HAP-1 (cell line): ENCODE measurements around the gene AKAP6.

Experiments used
- DNase-seq, 2 experiments: peaks; one replicate each; pipeline ENCODE4 v3.0.0-alpha.2; 2016 to 2020; ENCODE audit warnings: low spot score in 2 of 2
- H3K27me3 ChIP-seq: fragments of 250-450 bp; sonication (Bioruptor Pico); 2 replicates; pipeline ENCODE4 v1.5.1; 2020; ENCODE audit warnings: low read depth, mild to moderate bottlenecking, moderate library complexity
- H3K36me3 ChIP-seq: fragments of 250-450 bp; sonication (Bioruptor Pico); replicated peaks from 2 replicates; pipeline ENCODE4 v1.5.1; 2020; ENCODE audit warnings: mild to moderate bottlenecking
- H3K4me1 ChIP-seq: fragments of 250-450 bp; sonication (Bioruptor Pico); 2 replicates; pipeline ENCODE4 v1.5.1; 2020; ENCODE audit warnings: mild to moderate bottlenecking
- H3K4me3 ChIP-seq: fragments of 250-450 bp; sonication (Bioruptor Pico); 2 replicates; pipeline ENCODE4 v1.5.1; 2020; ENCODE audit warnings: mild to moderate bottlenecking, moderate library complexity
- H3K9me3 ChIP-seq: fragments of 250-450 bp; sonication (Bioruptor Pico); 2 replicates; pipeline ENCODE4 v1.5.1; 2020; ENCODE audit warnings: mild to moderate bottlenecking, moderate library complexity
- in situ Hi-C: fragments of 300-500 bp; cut with MboI; formaldehyde crosslinking; loops from 3 replicates; pipeline ENCODE4 v1.14.3; 2020; ENCODE audit warnings: low sequenced_read_pairs, inconsistent platforms, mixed read lengths

The AKAP6 gene

DNA sequence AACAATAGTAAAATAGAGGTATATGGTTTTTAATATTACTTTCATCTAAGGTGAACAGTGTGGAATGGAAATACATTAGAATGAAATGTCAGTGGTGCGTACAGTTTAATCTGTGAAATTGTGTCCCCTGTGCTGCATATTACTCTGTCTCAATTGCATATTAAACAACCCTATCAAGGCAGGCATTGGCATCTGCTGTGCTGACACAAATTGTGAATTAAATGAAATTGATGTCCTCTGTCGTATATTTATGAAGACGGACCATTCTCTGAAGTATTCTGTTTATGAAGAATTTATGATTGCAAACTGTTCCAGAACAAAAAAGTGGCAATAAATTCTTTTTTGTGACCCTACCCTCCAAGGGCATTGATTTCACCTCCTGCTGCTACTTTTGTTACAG, 405.2 kb downstream of the AKAP6 start:
- Histone ChIP-seq H3K4me3 (no peak overlapping the region), H3K27me3 (no peaks in the 10 kb centered on the region), H3K4me1 (peaks cover 19% of the 10 kb centered on the region), H3K9me3 (no peaks in the 10 kb centered on the region), H3K36me3 (no peaks in the 10 kb centered on the region)
- in situ Hi-C loops = no loop called here
- no peak for DNase-seq

DNA sequence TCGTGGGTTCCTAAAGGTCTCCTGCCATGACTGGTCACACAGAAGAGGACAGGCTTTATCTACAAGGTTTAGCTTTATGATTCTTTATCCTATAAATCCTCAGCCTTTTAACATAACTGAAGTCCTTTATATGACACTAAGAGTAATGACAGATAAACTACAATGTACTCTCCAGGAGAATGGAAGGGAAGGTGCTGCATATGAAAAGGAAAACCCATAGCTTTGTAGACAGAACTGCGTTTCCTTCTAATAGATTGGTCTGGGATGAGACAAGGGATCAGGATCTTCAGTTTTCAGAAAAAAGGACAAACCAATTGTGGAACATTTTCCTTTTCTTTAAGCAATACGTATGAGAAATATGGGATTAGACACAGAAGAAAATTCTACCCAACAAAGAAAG, 408.5 kb downstream of the AKAP6 start:
- no peaks in the 10 kb centered on the region for H3K9me3 ChIP-seq
- DNase-seq = peak; percentile 44 to 87
- H3K4me3 ChIP-seq = no peak overlapping the region
- peaks cover 19% of the 10 kb centered on the region for H3K4me1 ChIP-seq
- H3K27me3 ChIP-seq = no peaks in the 10 kb centered on the region
- in situ Hi-C loops = no loop called here
- H3K36me3 ChIP-seq = no peaks in the 10 kb centered on the region

DNA sequence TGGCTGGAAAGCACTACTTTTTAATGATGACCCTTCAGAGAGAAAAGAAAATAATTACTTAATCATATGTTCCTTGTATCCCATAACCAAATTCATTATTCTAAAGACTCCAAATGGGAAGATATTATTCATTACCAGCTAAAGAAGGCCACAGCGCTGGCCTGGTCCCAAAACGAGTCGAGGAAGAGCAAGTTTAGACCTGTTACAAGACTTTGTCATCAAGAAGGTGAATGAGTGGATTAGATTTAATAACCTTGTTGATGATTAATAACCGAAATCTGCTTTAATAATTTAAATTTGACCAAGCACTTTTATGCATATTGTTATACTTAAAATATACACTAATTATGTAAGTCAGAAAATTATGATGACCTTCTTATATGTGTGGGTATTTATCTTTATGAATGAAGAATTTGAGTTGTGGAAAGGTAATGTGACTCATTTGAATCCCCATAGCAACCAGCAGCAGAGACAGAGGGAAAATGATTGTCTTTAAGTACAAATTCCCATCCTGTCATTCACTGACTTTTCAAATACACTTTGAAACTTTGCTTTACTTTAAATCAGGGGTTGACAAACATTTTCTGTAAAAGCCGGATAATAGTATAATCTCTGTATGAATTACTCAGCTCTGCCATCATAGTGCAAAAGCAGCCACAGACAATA, 409.2 kb downstream of the AKAP6 start:
- in situ Hi-C loops = no loop called here
- Histone ChIP-seq H3K4me1 (peaks cover 19% of the 10 kb centered on the region), H3K4me3 (no peak overlapping the region), H3K36me3 (no peaks in the 10 kb centered on the region), H3K9me3 (no peaks in the 10 kb centered on the region), H3K27me3 (no peaks in the 10 kb centered on the region)
- DNase-seq = no peak

DNA sequence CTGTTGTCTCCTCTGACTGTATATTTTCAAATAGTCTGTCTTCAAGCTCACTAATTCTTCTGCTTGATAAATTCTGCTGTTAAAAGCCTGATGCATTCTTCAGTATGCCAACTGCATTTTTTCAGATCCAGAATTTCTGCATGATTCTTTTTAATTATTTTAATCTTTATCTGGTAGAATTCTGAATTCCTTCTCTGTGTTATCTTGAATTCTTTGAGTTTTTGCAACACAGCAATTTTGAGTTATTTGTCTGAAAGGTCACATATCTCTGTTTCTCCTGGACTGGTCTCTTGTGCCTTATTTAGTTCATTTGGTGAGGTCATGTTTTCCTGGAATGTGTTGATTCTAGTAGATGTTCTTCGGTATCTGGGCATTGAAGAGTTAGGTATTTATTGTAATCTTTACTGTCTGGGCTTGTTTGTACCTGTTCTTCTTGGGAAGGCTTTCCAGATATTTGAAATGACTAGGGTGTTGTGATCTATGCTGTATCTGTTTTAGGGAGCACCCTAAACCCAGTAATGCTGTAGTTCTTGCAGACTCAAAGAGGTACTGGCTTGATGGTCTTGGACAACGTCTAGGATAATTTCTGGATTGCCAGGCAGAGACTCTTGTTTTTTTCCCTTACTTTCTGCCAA, 415.8 kb downstream of the AKAP6 start:
- in situ Hi-C loops = no loop called here
- Histone ChIP-seq H3K4me1 (peaks cover 3% of the 10 kb centered on the region), H3K4me3 (no peak overlapping the region), H3K36me3 (no peaks in the 10 kb centered on the region), H3K27me3 (no peaks in the 10 kb centered on the region), H3K9me3 (no peaks in the 10 kb centered on the region)
- DNase-seq = no peak

DNA sequence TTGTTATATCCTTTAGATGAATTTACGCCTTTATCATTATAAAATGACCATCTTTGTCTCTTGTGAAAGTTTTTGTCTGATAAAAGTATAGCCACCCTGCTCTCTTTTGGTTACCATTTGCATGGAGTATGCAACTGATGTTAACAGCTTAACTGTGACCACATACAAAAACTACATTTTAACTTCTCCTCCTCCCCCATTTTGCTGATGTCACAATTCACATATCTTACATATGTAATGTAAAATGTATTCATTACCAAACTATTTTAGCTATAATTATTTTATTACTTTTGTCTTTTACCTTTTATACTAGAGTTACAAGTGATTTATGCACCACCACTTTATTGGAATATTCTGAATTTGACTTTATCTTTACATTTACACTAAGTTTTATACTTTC, 425.1 kb downstream of the AKAP6 start:
- no peaks in the 10 kb centered on the region for H3K4me1 ChIP-seq
- H3K36me3 ChIP-seq = no peaks in the 10 kb centered on the region
- H3K27me3 ChIP-seq = no peaks in the 10 kb centered on the region
- no peak for DNase-seq
- in situ Hi-C loops = no loop called here
- H3K9me3 ChIP-seq = no peaks in the 10 kb centered on the region; the same call in 1 of the 2 replicates
- H3K4me3 ChIP-seq = no peak overlapping the region

DNA sequence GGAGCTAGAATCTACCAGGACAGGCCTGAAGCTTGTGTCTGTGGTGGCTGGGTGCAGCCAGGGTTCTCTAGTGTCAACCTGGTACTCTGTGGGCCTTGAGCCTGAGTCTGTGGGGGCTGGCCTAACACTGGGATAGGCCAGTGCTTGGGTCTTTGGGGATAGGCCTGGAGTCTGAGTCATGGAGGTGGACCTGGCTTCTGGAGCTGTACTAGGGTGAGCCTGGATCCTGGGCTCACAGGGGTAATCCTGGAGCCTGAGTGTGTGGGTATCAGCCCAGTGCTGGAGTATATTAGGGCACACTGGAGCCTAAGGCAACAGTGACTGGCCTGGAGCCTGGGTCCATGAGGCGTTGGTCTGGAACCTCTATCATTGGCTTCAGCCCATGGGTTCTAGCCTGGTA, 427.1 kb downstream of the AKAP6 start:
- H3K4me3 ChIP-seq = no peak overlapping the region
- no peaks in the 10 kb centered on the region for H3K27me3 ChIP-seq
- in situ Hi-C loops = no loop called here
- H3K36me3 ChIP-seq = no peaks in the 10 kb centered on the region
- no peaks in the 10 kb centered on the region for H3K4me1 ChIP-seq
- H3K9me3 ChIP-seq = no peaks in the 10 kb centered on the region; the same call in 1 of the 2 replicates
- DNase-seq = no peak

DNA sequence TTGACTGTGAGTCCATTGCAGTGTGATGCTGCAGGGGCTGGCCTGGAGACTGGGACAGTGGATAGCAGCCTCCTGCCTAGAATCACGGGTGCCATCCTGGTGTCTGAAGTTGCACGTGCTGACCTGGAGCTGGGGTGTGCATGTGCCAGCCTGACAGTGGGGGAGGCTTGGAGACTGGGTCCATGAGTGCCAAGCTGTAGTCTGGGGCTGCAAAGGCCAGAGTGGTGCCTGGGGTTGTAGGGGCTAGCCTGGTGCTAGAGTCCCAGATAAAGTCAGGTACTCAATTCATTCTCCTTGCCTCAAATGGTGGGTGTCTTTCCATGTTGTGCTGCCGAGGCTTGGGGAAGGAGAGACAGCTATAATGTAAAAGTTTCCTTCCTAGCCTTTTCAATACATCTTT, 427.7 kb downstream of the AKAP6 start:
- Histone ChIP-seq H3K4me3 (no peak overlapping the region), H3K27me3 (no peaks in the 10 kb centered on the region), H3K4me1 (no peaks in the 10 kb centered on the region), H3K9me3 (no peaks in the 10 kb centered on the region; the same call in 1 of the 2 replicates), H3K36me3 (no peaks in the 10 kb centered on the region)
- no peak for DNase-seq
- in situ Hi-C loops = no loop called here

DNA sequence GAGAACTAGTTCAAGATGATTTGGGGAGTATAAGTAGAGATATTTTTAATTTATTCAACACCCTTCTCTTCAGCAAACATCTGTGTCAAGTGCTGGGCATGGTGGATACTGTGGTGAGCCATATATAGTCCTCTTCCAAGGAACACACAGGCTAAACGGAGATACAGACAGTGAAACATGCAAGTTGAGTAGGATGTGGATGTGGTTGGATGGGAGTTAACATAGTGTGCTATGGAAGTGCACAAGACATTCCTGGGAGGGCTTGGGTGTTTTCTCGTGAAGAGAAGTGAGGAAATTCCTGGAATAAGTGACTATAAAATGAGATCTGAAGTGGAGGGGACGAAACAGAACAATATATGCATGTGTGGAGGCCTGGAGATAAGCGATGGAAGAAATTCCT, 428.5 kb downstream of the AKAP6 start:
- Histone ChIP-seq H3K4me1 (no peaks in the 10 kb centered on the region), H3K36me3 (no peaks in the 10 kb centered on the region)
- in situ Hi-C loops = no loop called here

DNA sequence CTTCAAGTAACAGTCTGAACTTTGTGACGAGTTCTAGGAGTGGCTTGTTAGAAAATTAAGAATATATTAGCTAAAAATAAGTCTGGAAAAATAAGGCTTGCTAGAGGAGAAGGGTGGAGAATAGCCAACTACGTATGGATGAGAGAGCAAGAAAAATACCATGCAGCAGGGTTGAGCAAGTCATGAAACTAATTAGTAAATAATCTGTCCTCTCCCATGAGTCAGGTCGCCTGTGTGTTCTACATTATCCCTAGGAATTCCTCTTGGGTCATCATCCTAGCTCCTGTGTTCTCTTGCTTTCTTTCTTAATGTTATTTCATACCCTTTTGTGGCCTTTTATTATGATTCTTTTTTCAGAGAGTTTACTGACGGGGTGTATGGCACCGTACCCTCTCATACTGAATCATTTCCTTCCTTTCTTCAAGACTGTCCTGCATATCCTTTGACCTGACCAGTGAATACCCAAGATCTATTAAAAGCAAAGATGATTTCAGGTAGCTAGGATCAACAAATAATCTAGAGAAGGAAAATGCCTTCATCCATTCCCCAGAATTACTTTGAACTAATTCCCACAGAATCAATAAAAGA, 432.4 kb downstream of the AKAP6 start:
- DNase-seq = no peak
- Histone ChIP-seq H3K36me3 (no peaks in the 10 kb centered on the region), H3K9me3 (no peaks in the 10 kb centered on the region), H3K4me3 (no peak overlapping the region), H3K27me3 (no peaks in the 10 kb centered on the region), H3K4me1 (no peaks in the 10 kb centered on the region)
- in situ Hi-C loops = no loop called here

More for the DNA sequence above, 428.5 kb downstream of the AKAP6 start:
- DNase-seq = no peak
- Histone ChIP-seq H3K4me3 (no peak overlapping the region), H3K27me3 (no peaks in the 10 kb centered on the region), H3K9me3 (no peaks in the 10 kb centered on the region; the same call in 1 of the 2 replicates)

DNA sequence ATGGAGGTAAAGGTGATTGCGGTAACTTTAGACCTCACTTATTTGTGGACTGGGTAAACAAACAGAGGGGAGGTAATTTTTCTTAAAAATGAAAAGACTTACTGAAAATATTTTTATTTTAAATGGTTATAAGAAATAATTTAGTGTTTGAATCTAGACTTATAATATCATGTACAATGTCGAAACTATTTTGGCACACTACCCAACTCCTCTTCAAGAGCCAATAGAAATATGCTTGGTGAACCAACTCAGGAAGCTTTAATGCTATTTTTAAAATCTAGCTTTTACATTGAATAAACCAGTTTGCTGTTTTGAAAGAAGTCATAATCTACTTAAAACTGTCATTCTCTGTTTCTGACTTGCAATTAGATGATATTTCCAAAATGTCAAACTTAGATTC, 433.8 kb downstream of the AKAP6 start:
- H3K27me3 ChIP-seq = no peaks in the 10 kb centered on the region
- H3K36me3 ChIP-seq = no peaks in the 10 kb centered on the region
- no peak for DNase-seq
- H3K9me3 ChIP-seq = no peaks in the 10 kb centered on the region
- in situ Hi-C loops = no loop called here
- H3K4me1 ChIP-seq = no peaks in the 10 kb centered on the region
- no peak overlapping the region for H3K4me3 ChIP-seq

DNA sequence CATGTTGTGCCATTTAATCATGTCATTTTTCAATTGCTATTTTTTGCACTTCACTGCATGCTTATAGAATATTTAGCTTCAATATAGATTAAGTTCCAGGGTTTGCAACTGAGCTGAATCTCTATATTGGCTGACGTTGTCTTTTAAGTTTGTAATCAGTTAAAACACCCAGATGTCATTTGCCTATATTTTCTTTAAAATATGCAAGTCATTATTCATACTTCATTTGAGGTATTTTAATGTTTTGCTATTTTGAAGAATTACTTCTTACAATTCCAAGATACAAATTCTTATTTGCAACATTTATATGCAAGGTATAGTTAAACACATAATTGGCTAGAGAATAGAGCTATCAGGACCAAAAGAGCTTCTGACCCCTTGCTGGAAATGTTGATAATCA, 434.6 kb downstream of the AKAP6 start:
- in situ Hi-C loops = no loop called here
- H3K27me3 ChIP-seq = no peaks in the 10 kb centered on the region
- no peaks in the 10 kb centered on the region for H3K36me3 ChIP-seq
- no peak overlapping the region for H3K4me3 ChIP-seq
- no peaks in the 10 kb centered on the region for H3K9me3 ChIP-seq
- H3K4me1 ChIP-seq = no peaks in the 10 kb centered on the region
- no peak for DNase-seq

DNA sequence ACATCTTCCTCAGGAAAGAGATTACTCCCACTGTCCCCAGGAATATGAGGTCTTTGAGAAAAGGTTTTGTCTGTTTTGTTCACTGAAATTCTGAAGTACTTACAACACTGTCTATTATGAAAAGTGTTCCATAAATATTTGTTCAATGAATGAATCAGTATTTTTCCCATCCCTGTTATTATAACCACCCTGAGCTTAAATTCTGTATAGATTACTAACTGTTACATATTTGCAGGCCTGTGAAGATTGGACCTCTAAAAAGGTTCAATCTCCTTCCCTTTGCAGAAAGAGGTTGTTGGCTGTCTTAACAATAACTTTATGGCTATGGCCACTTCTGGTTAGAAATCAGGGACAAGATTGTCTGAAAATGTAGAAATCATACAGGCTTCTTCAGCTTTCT, 435.0 kb downstream of the AKAP6 start:
- Histone ChIP-seq H3K27me3 (no peaks in the 10 kb centered on the region), H3K9me3 (no peaks in the 10 kb centered on the region), H3K4me1 (no peaks in the 10 kb centered on the region), H3K36me3 (no peaks in the 10 kb centered on the region), H3K4me3 (no peak overlapping the region)
- no peak for DNase-seq
- in situ Hi-C loops = no loop called here

DNA sequence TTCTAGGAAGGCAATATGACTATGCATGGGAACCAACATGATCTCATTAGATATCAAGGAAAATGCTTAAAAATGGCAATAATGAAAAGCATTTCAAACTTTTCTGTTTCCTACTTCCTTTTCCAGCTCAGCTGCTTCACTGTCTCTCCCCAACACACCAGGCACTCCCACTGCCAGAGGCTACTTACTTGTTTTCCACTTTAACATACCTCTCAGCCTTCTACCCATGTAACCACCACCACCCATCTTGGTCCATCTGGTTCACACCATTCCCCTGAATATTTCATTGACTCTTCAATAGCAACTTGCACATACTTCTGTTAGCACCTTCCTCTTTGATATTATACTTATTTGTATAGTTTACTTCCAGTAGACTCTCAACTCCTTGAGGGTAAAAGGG, 441.3 kb downstream of the AKAP6 start:
- Histone ChIP-seq H3K27me3 (no peaks in the 10 kb centered on the region), H3K4me3 (no peak overlapping the region), H3K4me1 (no peaks in the 10 kb centered on the region), H3K36me3 (no peaks in the 10 kb centered on the region), H3K9me3 (no peaks in the 10 kb centered on the region)
- in situ Hi-C loops = no loop called here
- no peak for DNase-seq

DNA sequence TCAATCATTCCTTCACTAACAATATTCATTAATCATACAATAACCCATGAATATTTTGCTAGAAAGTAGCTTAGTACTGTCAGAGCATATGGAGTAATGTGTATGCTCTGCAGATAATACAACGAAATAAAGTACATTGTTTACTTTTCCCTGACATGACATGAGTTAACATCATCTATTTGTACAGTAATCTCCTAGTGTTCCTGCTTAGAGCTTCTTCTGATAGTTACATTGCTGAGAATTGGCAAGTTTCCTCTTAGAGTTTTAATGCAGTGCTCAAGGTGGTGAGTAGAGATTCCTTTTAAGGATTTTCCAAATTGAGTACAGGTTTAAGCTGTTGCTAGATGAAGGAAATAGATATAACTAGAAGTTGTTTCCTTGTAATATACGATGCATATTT, 445.1 kb downstream of the AKAP6 start:
- in situ Hi-C loops = no loop called here
- DNase-seq = no peak
- no peaks in the 10 kb centered on the region for H3K36me3 ChIP-seq
- H3K4me1 ChIP-seq = no peaks in the 10 kb centered on the region
- no peak overlapping the region for H3K4me3 ChIP-seq
- H3K9me3 ChIP-seq = no peaks in the 10 kb centered on the region
- no peaks in the 10 kb centered on the region for H3K27me3 ChIP-seq
